Panc1 (cell line): Measurements from ENCODE around the gene TXNDC16. TPM values are rescaled to one million over a fixed set of nuclear protein-coding genes. Genes with fewer than 3 reads are reported as not detected.

Source experiments
- ATAC-seq: fragments of 200-7000 bp; cut with Tn5 transposase; 2 replicates; pipeline ENCODE4 v1.9.1; 2020; ENCODE audit warnings: mild to moderate bottlenecking, moderate library complexity
- BruUV-seq: library from RNA; stranded (reverse); fragments of 400-500 nt; replicated peaks from 2 replicates; lab custom pipeline; 2021; lab: Mats Ljungman, UMichigan
- CTCF ChIA-PET: fragments of 300-600 bp; sonication (Branson Sonifier 250); formaldehyde crosslinking; loops from one replicate; lab custom pipeline; 2022; ENCODE audit warnings: antibody characterized with exemption; lab: Charles Lee
- POLR2A ChIA-PET: fragments of 300-600 bp; sonication (Branson Sonifier 250); formaldehyde crosslinking; loops from one replicate; lab custom pipeline; 2022; ENCODE audit warnings: antibody characterized with exemption; lab: Charles Lee
- DNase-seq: peaks from one replicate; pipeline ENCODE4 v3.0.0-alpha.2; 2010; ENCODE audit warnings: low read depth, low spot score
- H3K27ac ChIP-seq: 2 replicates; pipeline ENCODE4 v1.5.1; 2011; ENCODE audit warnings: mild to moderate bottlenecking, low read length, inconsistent platforms
- H3K27me3 ChIP-seq: fragments of 200-500 bp; sonication (Bioruptor generic); 2 replicates; pipeline ENCODE4 v1.6.0; 2014; ENCODE audit warnings: low read length, inconsistent platforms; ENCODE audit not compliant: control insufficient read depth, insufficient read depth
- H3K36me3 ChIP-seq: fragments of 200-500 bp; sonication (Bioruptor generic); 2 replicates; pipeline ENCODE4 v1.5.1; 2014; ENCODE audit warnings: inconsistent platforms, mild to moderate bottlenecking, low read length, moderate library complexity; ENCODE audit not compliant: control insufficient read depth, insufficient read depth
- H3K4me1 ChIP-seq: 2 replicates; pipeline ENCODE4 v1.5.1; 2011; ENCODE audit warnings: inconsistent platforms, mild to moderate bottlenecking, low read length, moderate library complexity; ENCODE audit not compliant: control insufficient read depth, insufficient read depth
- H3K4me3 ChIP-seq, 2 experiments: 2 replicates each; pipeline ENCODE4 v1.5.1; 2011 to 2012; ENCODE audit warnings: low read depth in 2 of 2, low read length in 2 of 2, mild to moderate bottlenecking in 2 of 2, inconsistent platforms in 1 of 2, moderate library complexity in 1 of 2
- H3K9me3 ChIP-seq: fragments of 200-500 bp; sonication (Bioruptor generic); 2 replicates; pipeline ENCODE4 v1.5.1; 2014; ENCODE audit warnings: low read depth, mild to moderate bottlenecking, inconsistent platforms, low read length, moderate library complexity; ENCODE audit not compliant: control insufficient read depth, insufficient read depth
- CTCF ChIP-seq: fragments of 450-650 bp; IDR thresholded peaks from 2 replicates; pipeline ENCODE4 v1.5.1; 2017; ENCODE audit warnings: mild to moderate bottlenecking
- POLR2AphosphoS5 ChIP-seq: IDR thresholded peaks from 2 replicates; pipeline ENCODE4 v1.6.1; 2012; ENCODE audit warnings: mild to moderate bottlenecking, low read depth, low read length, moderate library complexity
- REST ChIP-seq, 2 experiments: IDR thresholded peaks; 2 replicates each; pipeline ENCODE4 v1.6.1; 2011 to 2012; ENCODE audit warnings: low read depth in 2 of 2, control low read depth in 1 of 2, low read length in 1 of 2, mild to moderate bottlenecking in 1 of 2, moderate library complexity in 1 of 2; ENCODE audit not compliant: insufficient read depth in 1 of 2
- SIN3A ChIP-seq: IDR thresholded peaks from 2 replicates; pipeline ENCODE4 v1.6.1; 2012; ENCODE audit warnings: low read depth, mild to moderate bottlenecking, low read length, moderate library complexity, borderline replicate concordance; ENCODE audit not compliant: insufficient read depth
- TCF7L2 ChIP-seq: IDR thresholded peaks from 2 replicates; pipeline ENCODE4 v1.6.1; 2011; ENCODE audit warnings: mild to moderate bottlenecking, low read depth, low read length, inconsistent platforms
- in situ Hi-C: cut with HindIII; loops from 2 replicates; pipeline ENCODE4 v1.10.0; 2016; ENCODE audit warnings: low sequenced_read_pairs, low pct_unique_long_range_greater_than_20kb
- intact Hi-C: fragments of 100-400 bp; cut with micrococcal nuclease; formaldehyde crosslinking; loops from one replicate; pipeline ENCODE4 v1.10.0; 2022; ENCODE audit not compliant: unreplicated experiment
- total RNA-seq: library from RNA; stranded (reverse); gene quantifications from one replicate; pipeline ENCODE4 v1.2.1, GENCODE V29; 2021; ENCODE audit not compliant: unreplicated experiment

Gene TXNDC16
- total RNA-seq, 1 experiment from 2014 or later: 4.9 TPM

- no peaks in the 10 kb centered on the region for H3K27me3 ChIP-seq
- ATAC-seq: no peak
- H3K4me1 ChIP-seq: no peaks in the 10 kb centered on the region
- CTCF ChIA-PET: no interaction called here
- BruUV-seq: no TSS peak
- H3K27ac ChIP-seq: no peak overlapping the region
- DNase-seq: no peak
- in situ Hi-C loops: no loop called here
- intact Hi-C loops: no loop called here
- H3K4me3 ChIP-seq: no peak overlapping the region
- H3K9me3 ChIP-seq: no peaks in the 10 kb centered on the region
- H3K36me3 ChIP-seq: no peaks in the 10 kb centered on the region
- POLR2A ChIA-PET: no interaction called here
- TF ChIP-seq POLR2AphosphoS5 (no peak), TCF7L2 (no peak), CTCF (no peak), REST (IDR thresholded peaks at IDR 0.05; ENCODE audit: insufficient read depth in 1 of 2, low read depth in 2 of 2, low read length in 1 of 2) (no peak), SIN3A (no peak)
Measured at GRCh38 chr14:52536269-52536668, 16.0 kb downstream of the TXNDC16 start.

DNA sequence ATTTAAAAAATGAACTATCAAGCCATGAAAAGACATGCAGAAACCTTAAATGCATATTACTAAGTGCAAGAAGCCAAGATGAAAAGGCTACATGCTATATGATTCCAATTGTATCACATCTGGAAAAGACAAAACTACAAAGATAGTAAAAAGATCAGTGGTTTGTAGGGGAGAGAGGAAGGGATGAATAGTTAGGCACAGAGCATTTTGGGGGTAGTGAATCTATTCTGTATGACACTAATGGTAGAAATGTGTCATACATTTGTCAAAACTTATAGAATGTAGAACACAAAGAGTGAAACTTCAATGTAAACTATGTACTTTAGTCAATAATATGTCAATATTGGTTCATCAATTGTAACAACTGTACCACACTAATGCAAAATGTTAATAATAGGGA, 20.8 kb downstream of the TXNDC16 start:
- Histone ChIP-seq H3K27me3 (no peaks in the 10 kb centered on the region), H3K36me3 (no peaks in the 10 kb centered on the region), H3K27ac (no peak overlapping the region), H3K9me3 (no peaks in the 10 kb centered on the region), H3K4me3 (no peak overlapping the region), H3K4me1 (no peaks in the 10 kb centered on the region)
- intact Hi-C loops: no loop called here
- DNase-seq (no peak), ATAC-seq (no peak)
- POLR2A ChIA-PET: no interaction called here
- BruUV-seq: no TSS peak
- in situ Hi-C loops: no loop called here
- CTCF ChIA-PET: no interaction called here
- TF ChIP-seq SIN3A (no peak), REST (IDR thresholded peaks at IDR 0.05; ENCODE audit: insufficient read depth in 1 of 2, low read depth in 2 of 2, low read length in 1 of 2) (no peak), TCF7L2 (no peak), CTCF (no peak), POLR2AphosphoS5 (no peak)
